Neural cell (in vitro differentiated cells): ENCODE results near the gene SVEP1.

Source experiments
- CTCF ChIP-seq: fragments of 450-650 bp; IDR thresholded peaks from 2 replicates; pipeline ENCODE4 v1.5.1; 2014; ENCODE audit warnings: antibody characterized with exemption, mild to moderate bottlenecking, moderate library complexity; ENCODE audit not compliant: poor library complexity, severe bottlenecking
- POLR2AphosphoS5 ChIP-seq: IDR thresholded peaks from 2 replicates; pipeline ENCODE4 v1.6.1; 2012

- TF ChIP-seq CTCF (no peak), POLR2AphosphoS5 (no peak)
These were observed 19.9 kb upstream of the SVEP1 start for GRCh38 chr9:110599468-110599867.
